HCT116 (cell line): Measurements from ENCODE around the gene FAM3B. TPM values are rescaled to one million over a fixed set of nuclear protein-coding genes. Genes with fewer than 3 reads are reported as not detected.

Source experiments
- ATAC-seq: fragments of 200-7000 bp; cut with Tn5 transposase; 2 replicates; pipeline ENCODE4 v1.9.1; 2020; ENCODE audit warnings: mild to moderate bottlenecking, moderate library complexity
- BruUV-seq: library from RNA; stranded (reverse); fragments of 400-500 nt; replicated peaks from 2 replicates; lab custom pipeline; 2021; lab: Mats Ljungman, UMichigan
- CTCF ChIA-PET: fragments of 300-600 bp; sonication (Branson Sonifier 250); formaldehyde crosslinking; loops from one replicate; lab custom pipeline; 2021; ENCODE audit warnings: antibody characterized with exemption; lab: Charles Lee
- POLR2A ChIA-PET: fragments of 300-600, 350-600 bp; sonication (Branson Sonifier 250); formaldehyde crosslinking; loops from one replicate; lab custom pipeline; 2021; ENCODE audit warnings: antibody characterized with exemption; lab: Charles Lee
- RAD21 ChIA-PET, 2 experiments: fragments of 300-600 bp; sonication (Branson Sonifier 250); formaldehyde crosslinking; loops; one replicate each; lab custom pipeline; 2023; ENCODE audit warnings: low total read pairs in 2 of 2; ENCODE audit not compliant: uncharacterized antibody in 2 of 2, unreplicated experiment in 2 of 2, low non-redundant PET in 1 of 2; lab: Charles Lee
- DNase-seq: peaks from one replicate; pipeline ENCODE4 v3.0.0-alpha.2; 2010; ENCODE audit warnings: low read depth, low spot score
- H2AFZ ChIP-seq: fragments of 200-600 bp; shearing (Covaris generic), sonication (generic); 2 replicates; pipeline ENCODE4 v1.6.1; 2017; ENCODE audit warnings: low read depth, mixed run types, mixed read lengths, antibody characterized with exemption, low read length; ENCODE audit not compliant: poor library complexity, severe bottlenecking
- H3K27ac ChIP-seq: 2 replicates; pipeline ENCODE4 v1.5.1; 2012; ENCODE audit warnings: low read depth, low read length
- H3K27me3 ChIP-seq: fragments of 200-600 bp; sonication (generic); 2 replicates; pipeline ENCODE4 v1.6.1; 2016; ENCODE audit warnings: mixed run types, low read length, mixed read lengths; ENCODE audit not compliant: insufficient read depth
- H3K36me3 ChIP-seq, 2 experiments: fragments of 200-500 bp in 1 of 2; fragments of 200-600 bp in 1 of 2; sonication (Bioruptor generic) in 1 of 2; sonication (generic) in 1 of 2; 2 replicates each; pipeline versions ENCODE4 v1.5.1 to v1.6.1; 2014 to 2016; ENCODE audit warnings: low read length in 2 of 2, inconsistent platforms in 1 of 2, mixed read lengths in 1 of 2, mixed run types in 1 of 2; ENCODE audit not compliant: insufficient read depth in 2 of 2, control insufficient read depth in 1 of 2
- H3K4me1 ChIP-seq, 2 experiments: fragments of 200-600 bp in 1 of 2; sonication (generic) in 1 of 2; 2 replicates each; pipeline versions ENCODE4 v1.5.1 to v1.6.1; 2012 to 2017; ENCODE audit warnings: low read length in 2 of 2, inconsistent platforms in 1 of 2, mild to moderate bottlenecking in 1 of 2, mixed read lengths in 1 of 2, mixed run types in 1 of 2, moderate library complexity in 1 of 2; ENCODE audit not compliant: insufficient read depth in 2 of 2, control insufficient read depth in 1 of 2
- H3K4me2 ChIP-seq: fragments of 200-600 bp; sonication (generic); 2 replicates; pipeline ENCODE4 v1.6.1; 2017; ENCODE audit warnings: mixed run types, low read length, mixed read lengths
- H3K4me3 ChIP-seq, 2 experiments: fragments of 200-600 bp in 1 of 2; sonication (generic) in 1 of 2; replicated peaks in 1 of 2; 2 replicates each; pipeline ENCODE4 v1.5.1; 2011 to 2016; ENCODE audit warnings: low read length in 2 of 2, control low read depth in 1 of 2, low read depth in 1 of 2, mild to moderate bottlenecking in 1 of 2, mixed read lengths in 1 of 2, mixed run types in 1 of 2
- H3K79me2 ChIP-seq: fragments of 200-600 bp; sonication (generic); 2 replicates; pipeline ENCODE4 v1.6.1; 2017; ENCODE audit warnings: mild to moderate bottlenecking, mixed run types, low read length, moderate library complexity, mixed read lengths; ENCODE audit not compliant: insufficient read depth
- H3K9ac ChIP-seq: fragments of 200-600 bp; sonication (generic); 2 replicates; pipeline ENCODE4 v1.6.1; 2016; ENCODE audit warnings: low read length, mixed read lengths
- H3K9me2 ChIP-seq: fragments of 200-600 bp; sonication (generic), shearing (Covaris generic); 2 replicates; pipeline ENCODE4 v1.6.1; 2017; ENCODE audit warnings: mixed run types, mild to moderate bottlenecking, moderate library complexity; ENCODE audit not compliant: insufficient read depth
- H3K9me3 ChIP-seq, 2 experiments: fragments of 200-500 bp in 1 of 2; fragments of 200-600 bp in 1 of 2; sonication (Bioruptor generic) in 1 of 2; sonication (generic) in 1 of 2; 2 replicates each; pipeline ENCODE4 v1.6.1; 2014 to 2017; ENCODE audit warnings: low read length in 2 of 2, mixed read lengths in 2 of 2, inconsistent platforms in 1 of 2, low read depth in 1 of 2, mild to moderate bottlenecking in 1 of 2, mixed run types in 1 of 2, moderate library complexity in 1 of 2; ENCODE audit not compliant: control insufficient read depth in 1 of 2, insufficient read depth in 1 of 2
- H4K20me1 ChIP-seq: fragments of 200-600 bp; sonication (generic), shearing (Covaris generic); 2 replicates; pipeline ENCODE4 v1.6.1; 2017; ENCODE audit warnings: mixed run types, mild to moderate bottlenecking, moderate library complexity; ENCODE audit not compliant: insufficient read depth
- ATF3 ChIP-seq: IDR thresholded peaks from 2 replicates; pipeline ENCODE4 v1.6.1; 2012
- CBX3 ChIP-seq: IDR thresholded peaks from 2 replicates; pipeline ENCODE4 v1.6.1; 2012; ENCODE audit warnings: low read depth
- CEBPB ChIP-seq: IDR thresholded peaks from 2 replicates; pipeline ENCODE4 v1.6.1; 2012; ENCODE audit warnings: low read depth
- ELF1 ChIP-seq: IDR thresholded peaks from 2 replicates; pipeline ENCODE4 v1.6.1; 2012; ENCODE audit warnings: low read depth, borderline replicate concordance
- JUND ChIP-seq: IDR thresholded peaks from 2 replicates; pipeline ENCODE4 v1.6.1; 2012
- MAX ChIP-seq: IDR thresholded peaks from 2 replicates; pipeline ENCODE4 v1.6.1; 2012
- POLR2AphosphoS5 ChIP-seq: IDR thresholded peaks from 2 replicates; pipeline ENCODE4 v1.6.1; 2011; ENCODE audit warnings: mild to moderate bottlenecking, low read depth, low read length, moderate library complexity
- REST ChIP-seq: IDR thresholded peaks from 2 replicates; pipeline ENCODE4 v1.6.1; 2012; ENCODE audit warnings: low read depth
- SP1 ChIP-seq: IDR thresholded peaks from 2 replicates; pipeline ENCODE4 v1.6.1; 2012; ENCODE audit warnings: low read depth
- ZNF274 ChIP-seq: fragments of 200-500 bp; sonication (Bioruptor generic); IDR thresholded peaks from 2 replicates; pipeline ENCODE4 v1.6.1; 2014; ENCODE audit warnings: mild to moderate bottlenecking, low read depth, low read length, inconsistent platforms
- intact Hi-C: fragments of 100-400 bp; cut with micrococcal nuclease; formaldehyde crosslinking; loops from 2 replicates; pipeline ENCODE4 v1.10.0; 2022
- total RNA-seq: library from RNA; stranded (reverse); gene quantifications from one replicate; pipeline ENCODE4 v1.2.1, GENCODE V29; 2021; ENCODE audit not compliant: unreplicated experiment

The FAM3B gene
- total RNA-seq, 1 experiment from 2014 or later = not detected

- RAD21 ChIA-PET = no interaction called here
Observed at GRCh38 chr21:41269535-41269934, 47.1 kb upstream of the FAM3B start.

More at GRCh38 chr21:41269535-41269934, 47.1 kb upstream of the FAM3B start:
- CTCF ChIA-PET = no interaction called here
- Histone ChIP-seq H3K4me1 (no peaks in the 10 kb centered on the region), H3K79me2 (no peaks in the 10 kb centered on the region), H3K9me3 (no peaks in the 10 kb centered on the region), H3K27ac (no peak overlapping the region), H2AFZ (no peak overlapping the region), H3K27me3 (no peaks in the 10 kb centered on the region), H3K36me3 (no peaks in the 10 kb centered on the region), H3K4me3 (no peak overlapping the region), H3K4me2 (no peak overlapping the region), H3K9me2 (no peaks in the 10 kb centered on the region), H3K9ac (no peak overlapping the region), H4K20me1 (no peaks in the 10 kb centered on the region)
- POLR2A ChIA-PET = no interaction called here
- DNase-seq (no peak), ATAC-seq (no peak)
- intact Hi-C loops = no loop called here
- no TSS peak for BruUV-seq
- TF ChIP-seq ZNF274 = no peak
- no peak for TF ChIP-seq CBX3
- no peak for TF ChIP-seq ATF3
- TF ChIP-seq REST = no peak
- no peak for TF ChIP-seq MAX
- no peak for TF ChIP-seq ELF1
- no peak for TF ChIP-seq POLR2AphosphoS5
- TF ChIP-seq SP1 = no peak
- no peak for TF ChIP-seq CEBPB
- no peak for TF ChIP-seq JUND
